Heart left ventricle (tissue), 16 donors: ENCODE measurements around the gene MAPK4. TPM values are rescaled to one million over a fixed set of nuclear protein-coding genes. Genes with fewer than 3 reads are reported as not detected.

ENCODE experiments used
- ATAC-seq, 4 donors: fragments of 200-7000 bp; cut with Tn5 transposase; one replicate each; pipeline ENCODE4 v1.9.1; 2020 to 2022; ENCODE audit warnings: moderate library complexity in 4 of 4, mild to moderate bottlenecking in 3 of 4, moderate number of reproducible peaks in 1 of 4
- DNase-seq, 5 donors: peaks; one replicate each; pipeline ENCODE4 v3.0.0-alpha.2; 2020
- H3K27ac ChIP-seq, 12 donors: fragments of 200-600 bp; sonication (generic) in 4 of 12; one replicate each; pipeline versions ENCODE4 v1.5.0 to v1.8.0; 2016 to 2022; ENCODE audit warnings: mild to moderate bottlenecking in 2 of 12
- H3K27me3 ChIP-seq, 9 donors: fragments of 200-600 bp; sonication (generic) in 2 of 9; one replicate each; pipeline versions ENCODE4 v1.5.1 to v1.8.0; 2016 to 2022; ENCODE audit warnings: mild to moderate bottlenecking in 3 of 9
- H3K36me3 ChIP-seq, 9 donors: fragments of 200-600 bp; sonication (generic) in 2 of 9; one replicate each; pipeline versions ENCODE4 v1.5.0 to v1.8.0; 2018 to 2022; ENCODE audit warnings: mild to moderate bottlenecking in 2 of 9
- H3K4me1 ChIP-seq, 12 donors: fragments of 200-600 bp; sonication (generic) in 4 of 12; one replicate each; pipeline versions ENCODE4 v1.5.0 to v1.8.0; 2016 to 2022; ENCODE audit warnings: mild to moderate bottlenecking in 3 of 12
- H3K4me3 ChIP-seq, 12 donors: fragments of 200-600 bp; sonication (generic) in 4 of 12; one replicate each; pipeline versions ENCODE4 v1.5.0 to v1.8.0; 2017 to 2022; ENCODE audit warnings: mild to moderate bottlenecking in 9 of 12, moderate library complexity in 4 of 12
- H3K9me3 ChIP-seq, 12 donors: fragments of 200-600 bp; sonication (generic) in 4 of 12; one replicate each; pipeline versions ENCODE4 v1.5.0 to v1.8.0; 2016 to 2022; ENCODE audit warnings: mild to moderate bottlenecking in 1 of 12
- CTCF ChIP-seq, 12 donors: fragments of 200-600 bp; sonication (generic) in 4 of 12; IDR thresholded peaks; one replicate each; pipeline versions ENCODE4 v1.5.0 to v1.8.0; 2018 to 2022; ENCODE audit warnings: antibody characterized with exemption in 12 of 12, mild to moderate bottlenecking in 5 of 12
- POLR2A ChIP-seq, 2 donors: fragments of 450-650 bp; IDR thresholded peaks; one replicate each; pipeline ENCODE4 v1.6.1; 2017; ENCODE audit warnings: antibody characterized with exemption in 2 of 2, mild to moderate bottlenecking in 2 of 2, moderate library complexity in 2 of 2
- WGBS, 4 donors: extraction: QIAGEN DNeasy Blood & Tissue Kit in 2 of 4; methylation state at CpG; one replicate each; pipeline versions ENCODE4 v1.1.5 to v1.1.7; 2013 to 2018; 5-methylcytosine and 5-hydroxymethylcytosine counted together
- intact Hi-C, 10 donors: fragments of 100-400 bp; cut with DNase I; formaldehyde crosslinking; loops; one replicate each; pipeline versions ENCODE4 v1.11.1 to v1.14.2; 2022
- polyA plus RNA-seq, 2 donors: library from polyadenylated mRNA; stranded (reverse); fragments of 200-250 nt; gene quantifications; one replicate each; pipeline ENCODE4 v1.2.3, GENCODE V29; 2013
- total RNA-seq, 9 donors: library from RNA; depleted of rRNA in 2 of 9; stranded (reverse); fragments of >200 nt in 2 of 9; fragmentation: NEBNext Ultra II Directional in 3 of 9; extraction: Animal tissue kit (Norgen Biotek cat#: 25700) in 3 of 9; gene quantifications; one replicate each; pipeline versions ENCODE4 v1.1.0 to v1.2.4, GENCODE V29; 2016 to 2023
- donor health status: ischemic (EF 13 %, LVEDD 7.1; RV severe dilation, severe dysfunction).
- donor health status: healthy with polysubstance abuse.
- donor health status: DM: no; HTN: yes; CAD: no.
- donor health status: DM: no; HTN: no; CAD: no.
- donor health status: ischemic (EF 25% LVEDD 6.9; RV normal size, moderate dysfunction).
- donor health status: ischemic (EF 25% LVEDD 5.7; RV mildly dilated, moderate dysfunction).
- donor health status: healthy.
- donor health status: DM: yes; HTN: yes; CAD: no.
- donor health status: ischemic (EF 35%, LVEDD 5.7; RV mildly dilated, moderate dysfunction).
- donor health status: nonischemic (EF 11% LVEDD 7.7; RV severe dilation, severe dysfunction).
- donor health status: DM: yes; HTN: yes; CAD: no.
- donor health status: PGD.
- donor health status: ischemic (EF 29% LVEDD 5.4; RV normal size, mild dysfunction).
- donor health status: nonischemic (EF 23%, LVEDD 6.1; RV moderate dilation, normal function).

The MAPK4 gene
- total and polyA plus RNA-seq, 11 donors = 8.5 to 169 (median 30.1) TPM

DNA sequence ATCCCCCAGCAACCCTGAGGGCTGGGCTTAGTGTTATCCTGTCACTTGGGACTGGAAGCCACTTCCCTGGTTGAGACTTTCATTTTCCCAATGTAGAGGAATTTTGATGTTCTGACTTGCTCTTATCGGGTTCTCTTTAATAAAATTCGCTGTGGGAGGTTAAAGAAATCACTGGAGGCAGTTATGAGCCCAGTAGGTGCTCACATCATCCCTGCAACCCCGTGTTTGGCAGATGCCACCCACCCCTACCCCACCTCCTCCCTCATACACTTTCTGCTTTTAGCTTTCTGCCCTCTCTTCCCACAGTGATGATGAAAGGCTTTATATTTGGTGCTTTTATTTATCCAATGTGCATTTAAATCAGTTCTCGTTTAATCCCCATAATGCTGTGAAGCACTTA, 106.6 kb downstream of the MAPK4 start:
- H3K9me3 ChIP-seq = peaks cover 0 to 11% (median 0%) of the 10 kb centered on the region in 12 donors
- no peak overlapping the region for H3K4me3 ChIP-seq
- H3K27me3 ChIP-seq = no peaks in the 10 kb centered on the region
- intact Hi-C loops = loop anchor here in 4 of 10 donors (5.0 to 10.0 kb wide), 3 partner anchors 58 to 102 kb away; partner anchors contain the start of gene MAPK4 (in 1 of the 4)
- peak overlapping the region in 10 of 12 donors; percentile 50 to 94 (median 82) for H3K27ac ChIP-seq
- 57 to 75% (median 64%) methylated on average over 4 of the region's 4 CpGs for WGBS, 4 donors
- peaks cover 0 to 20% (median 8%) of the 10 kb centered on the region in 12 donors for H3K4me1 ChIP-seq
- H3K36me3 ChIP-seq = no peaks in the 10 kb centered on the region
- ATAC-seq = peak in 1 of 4 donors; percentile 27
- peak in 1 of 5 donors; percentile 10 for DNase-seq
- no peak for TF ChIP-seq CTCF (IDR thresholded peaks at IDR 0.05)
- TF ChIP-seq POLR2A (IDR thresholded peaks at IDR 0.05) = no peak

DNA sequence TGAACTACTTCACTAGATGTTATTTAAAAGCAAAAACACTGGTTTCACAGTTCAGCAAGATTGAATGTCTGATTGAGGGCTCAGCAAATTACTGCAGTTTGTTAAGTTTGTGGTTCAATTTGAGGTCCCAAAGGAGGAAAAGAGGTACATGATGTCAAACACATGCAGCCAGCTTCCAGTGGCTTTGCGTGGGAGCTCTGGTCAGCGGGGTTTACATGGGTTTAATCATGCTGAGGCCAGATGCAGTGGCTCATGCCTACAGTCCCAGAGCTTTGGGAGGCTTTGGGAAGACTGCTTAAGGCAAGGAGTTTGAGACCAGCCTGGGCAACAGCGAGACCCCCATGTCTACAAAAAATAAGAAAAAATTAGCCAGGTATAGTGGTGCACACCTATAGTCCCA, 111.5 kb downstream of the MAPK4 start:
- no peaks in the 10 kb centered on the region for H3K36me3 ChIP-seq
- intact Hi-C loops = no loop called here
- TF ChIP-seq POLR2A (IDR thresholded peaks at IDR 0.05) (no peak), CTCF (IDR thresholded peaks at IDR 0.05) (no peak)
- no peak overlapping the region for H3K4me3 ChIP-seq
- DNase-seq (no peak), ATAC-seq (no peak)
- peaks cover 0 to 23% (median 6%) of the 10 kb centered on the region in 12 donors for H3K4me1 ChIP-seq
- H3K9me3 ChIP-seq = no peaks in the 10 kb centered on the region
- WGBS, 4 donors = 76 to 81% (median 77%) methylated on average over 3 of the region's 3 CpGs
- no peaks in the 10 kb centered on the region for H3K27me3 ChIP-seq
- no peak overlapping the region for H3K27ac ChIP-seq

- intact Hi-C loops = no loop called here
- H3K27ac ChIP-seq = peak overlapping the region in 11 of 12 donors; percentile 39 to 88 (median 72)
These were observed 114.6 kb downstream of the MAPK4 start for GRCh38 chr18:50674307-50674980.

More at GRCh38 chr18:50674307-50674980, 114.6 kb downstream of the MAPK4 start:
- ATAC-seq (peak; percentile 83 to 93 (median 84)), DNase-seq (peak in 4 of 5 donors; percentile 37 to 63 (median 59))
- no peaks in the 10 kb centered on the region for H3K36me3 ChIP-seq
- H3K4me1 ChIP-seq = peaks cover 0 to 16% (median 4%) of the 10 kb centered on the region in 12 donors
- H3K4me3 ChIP-seq = no peak overlapping the region
- no peak for TF ChIP-seq CTCF (IDR thresholded peaks at IDR 0.05)
- TF ChIP-seq POLR2A (IDR thresholded peaks at IDR 0.05) = no peak
- WGBS, 4 donors = 33 to 48% (median 39%) methylated on average over 10 of the region's 10 CpGs
- no peaks in the 10 kb centered on the region for H3K9me3 ChIP-seq
- no peaks in the 10 kb centered on the region for H3K27me3 ChIP-seq
